Urothelium cell line (cell line): ENCODE results near the gene CARMIL3.
"Not testable (repeated sequence)": the region's sequence is repeated elsewhere in the genome, so short reads cannot be mapped to it uniquely, and the experiment has no call there.

Experiments used
- DNase-seq: peaks from one replicate; pipeline ENCODE4 v3.0.0; 2011; ENCODE audit warnings: low spot score, mixed read lengths
- FAIRE-seq: peaks from 2 replicates; lab custom pipeline; 2011; peaks lifted over from hg19 to GRCh38; lab: Jason Lieb, UNC

CARMIL3 gene

DNA sequence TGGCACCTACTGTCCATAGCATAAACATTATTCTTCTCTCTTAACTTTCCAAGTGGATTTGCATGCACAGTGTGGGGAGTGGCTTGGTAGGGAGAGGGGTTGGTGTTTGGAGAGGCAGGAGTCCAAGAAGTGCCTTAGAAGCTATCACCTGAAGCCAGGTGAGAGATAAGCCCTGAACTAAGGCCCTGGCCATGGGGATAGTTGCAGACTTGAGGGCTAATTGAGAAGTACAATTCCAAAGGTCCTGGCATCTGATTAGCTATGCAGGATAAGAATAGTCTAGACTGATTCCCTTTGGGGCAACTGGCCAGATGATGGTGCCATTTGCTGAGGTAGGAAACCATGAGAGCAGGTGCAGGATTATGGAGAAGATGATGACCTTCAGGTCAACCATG, 40.3 kb downstream of the CARMIL3 start:
- no peak for DNase-seq
- FAIRE-seq = no peak

DNA sequence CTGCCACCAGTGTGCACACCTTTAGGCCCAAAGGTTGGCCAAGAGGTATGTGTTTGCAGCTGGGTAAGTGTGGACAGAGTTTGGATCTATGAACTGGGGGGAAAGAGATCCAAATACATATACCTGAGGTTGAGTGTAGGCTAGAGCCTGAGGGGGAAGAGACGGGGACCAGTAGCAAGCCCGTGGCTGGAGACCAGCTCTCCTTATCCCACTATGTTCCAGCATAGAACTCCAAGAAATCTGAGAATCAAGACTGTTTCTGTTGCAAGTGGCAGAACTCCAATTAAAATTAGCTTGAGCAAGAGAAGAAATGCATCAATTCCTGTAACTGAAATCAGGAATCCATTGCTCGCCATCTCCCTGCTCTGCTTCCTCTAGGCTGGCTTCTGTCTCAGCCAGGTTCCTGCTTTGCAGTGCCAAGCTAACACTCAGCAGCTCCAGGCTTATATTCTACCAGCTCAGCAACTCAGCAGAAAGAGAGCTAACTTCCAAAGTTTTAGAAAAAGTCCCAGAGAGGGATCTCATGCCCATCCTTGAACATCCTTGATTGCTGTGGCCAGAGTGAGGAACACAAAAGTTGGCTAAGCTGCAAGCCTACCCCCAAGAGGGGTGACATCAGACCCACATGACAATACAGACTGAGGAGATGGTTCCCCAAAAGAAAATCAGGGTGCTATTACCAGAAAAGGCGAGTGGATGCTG, 40.8 kb downstream of the CARMIL3 start:
- FAIRE-seq = no peak
- no peak for DNase-seq

DNA sequence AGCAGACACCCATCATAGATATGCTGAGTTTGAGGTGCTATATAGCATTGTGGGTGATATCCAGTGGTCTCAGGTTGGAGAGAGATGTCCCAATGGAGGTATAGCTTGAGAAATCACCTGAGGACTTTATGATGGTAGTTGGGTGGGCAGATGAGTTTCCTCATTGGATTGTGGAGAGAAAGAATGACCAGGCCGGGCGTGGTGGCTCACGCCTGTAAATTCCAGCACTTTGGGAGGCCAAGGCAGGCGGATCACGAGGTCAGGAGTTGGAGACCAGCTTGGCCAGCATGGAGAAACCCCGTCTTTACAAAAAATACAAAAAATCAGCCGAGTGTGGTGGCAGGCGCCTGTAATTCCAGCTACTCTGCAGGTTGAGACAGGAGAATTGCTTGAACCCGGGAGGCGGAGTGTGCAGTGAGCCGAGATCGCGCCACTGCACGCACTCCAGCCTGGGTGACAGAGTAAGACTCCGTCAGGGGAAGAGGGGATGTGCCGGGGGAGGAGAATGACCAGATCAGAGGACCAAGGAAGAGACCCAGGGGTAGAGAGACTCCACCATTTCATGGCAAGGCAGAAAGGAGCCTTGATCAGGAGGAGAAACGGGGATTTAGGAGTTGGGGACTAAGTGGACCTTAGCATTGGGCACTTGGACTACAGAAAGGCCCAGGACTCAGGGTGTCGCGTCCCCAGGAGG, 41.5 kb downstream of the CARMIL3 start:
- FAIRE-seq (no peak), DNase-seq (no peak)

DNA sequence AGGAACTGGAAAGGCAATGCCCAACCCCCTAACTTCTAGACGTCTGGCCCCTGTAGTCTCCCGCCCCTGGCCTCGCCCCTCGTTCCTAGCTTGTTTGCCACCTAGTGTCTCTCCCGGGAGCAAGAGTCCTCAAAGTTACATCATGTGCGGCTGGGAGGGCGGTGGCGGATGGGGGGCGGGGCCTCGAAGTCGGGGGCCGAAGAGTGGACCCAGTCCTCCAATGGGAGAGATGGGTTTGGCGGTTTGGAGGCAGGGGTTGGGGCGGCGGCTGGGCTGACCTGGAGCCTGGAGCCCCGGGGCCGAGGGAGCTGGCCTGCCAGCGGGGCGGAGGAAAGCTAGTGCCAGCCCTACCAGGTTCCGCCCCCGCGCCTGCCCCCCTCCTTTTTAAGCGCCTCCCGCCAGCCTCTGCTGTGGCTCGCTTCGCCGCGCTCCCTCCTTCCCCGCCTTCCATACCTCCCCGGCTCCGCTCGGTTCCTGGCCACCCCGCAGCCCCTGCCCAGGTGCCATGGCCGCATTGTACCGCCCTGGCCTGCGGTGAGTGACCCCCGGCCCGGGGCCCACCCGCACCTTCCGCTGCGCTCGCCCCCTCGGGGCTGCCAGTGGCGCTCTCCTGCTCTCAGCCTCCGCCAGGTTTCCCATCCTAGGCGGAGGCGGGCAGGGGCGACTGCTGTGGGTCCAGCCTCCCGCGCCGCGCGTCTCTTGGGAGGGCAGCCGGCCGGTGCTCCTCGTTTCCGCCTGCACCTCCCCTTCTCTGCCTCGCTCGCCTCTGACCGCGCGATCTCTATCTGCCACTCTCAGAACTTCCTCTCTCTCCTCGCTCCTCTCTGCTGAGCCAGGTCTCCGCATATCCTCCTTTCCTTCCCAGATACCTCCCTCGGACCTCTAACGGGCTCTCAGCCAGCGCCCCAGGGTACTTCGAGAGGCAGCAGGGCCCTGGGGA, 42.4 kb downstream of the CARMIL3 start, which contains the start of gene PCK2:
PCK2 (plus strand) TSS at position 411 of the 940 bp plus-strand sequence; CDS start at position 506, 95 bp downstream.
- FAIRE-seq = no peak
- DNase-seq = peak; percentile 97

DNA sequence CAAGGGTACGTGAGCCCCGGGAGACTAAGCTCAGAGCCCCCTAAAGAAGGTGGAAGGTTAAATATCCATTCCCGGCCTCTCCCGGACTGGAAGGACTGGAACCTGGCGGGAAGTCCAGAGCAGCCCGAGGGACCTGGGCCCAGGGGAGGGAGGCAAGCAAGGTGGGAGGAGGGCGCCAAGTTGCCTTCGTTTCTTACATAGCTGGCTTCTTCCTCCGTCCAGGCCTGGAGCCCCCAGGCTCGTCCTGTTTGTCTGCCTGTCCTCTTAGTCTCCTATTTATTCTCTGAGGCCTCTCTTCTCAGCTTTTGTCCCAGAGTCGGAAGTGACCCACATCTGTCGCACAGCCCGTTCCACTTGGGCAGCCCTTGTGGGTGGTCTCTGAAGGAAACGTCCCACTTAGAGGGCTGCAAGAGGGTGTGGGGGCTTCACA, 43.0 kb downstream of the CARMIL3 start:
- FAIRE-seq (no peak), DNase-seq (peak; percentile 25)

GRCh38 chr14:24095271-24096068, 43.7 kb downstream of the CARMIL3 start:
- FAIRE-seq = no peak
- peak; percentile 68 for DNase-seq

GRCh38 chr14:24096545-24097181, 44.9 kb downstream of the CARMIL3 start:
- DNase-seq (no peak), FAIRE-seq (no peak)

DNA sequence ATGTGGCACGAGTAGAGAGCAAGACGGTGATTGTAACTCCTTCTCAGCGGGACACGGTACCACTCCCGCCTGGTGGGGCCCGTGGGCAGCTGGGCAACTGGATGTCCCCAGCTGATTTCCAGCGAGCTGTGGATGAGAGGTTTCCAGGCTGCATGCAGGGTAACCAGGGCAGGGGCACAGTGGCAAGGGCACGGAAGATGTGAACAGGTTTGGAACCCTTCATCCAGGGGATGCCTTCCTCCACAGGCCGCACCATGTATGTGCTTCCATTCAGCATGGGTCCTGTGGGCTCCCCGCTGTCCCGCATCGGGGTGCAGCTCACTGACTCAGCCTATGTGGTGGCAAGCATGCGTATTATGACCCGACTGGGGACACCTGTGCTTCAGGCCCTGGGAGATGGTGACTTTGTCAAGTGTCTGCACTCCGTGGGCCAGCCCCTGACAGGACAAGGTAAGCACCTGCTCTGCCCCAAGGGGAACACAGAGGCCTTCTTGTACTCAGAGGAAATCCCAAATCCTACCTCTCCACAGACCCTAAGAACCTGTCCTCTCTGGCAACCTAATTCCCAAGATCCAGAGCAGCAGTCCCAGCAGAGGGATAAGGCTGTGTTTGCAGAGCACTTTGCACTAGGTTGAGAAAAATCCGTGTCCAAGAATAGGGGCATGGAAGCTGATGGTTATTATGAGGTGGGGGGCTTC, 46.6 kb downstream of the CARMIL3 start:
- no peak for DNase-seq
- no peak for FAIRE-seq

GRCh38 chr14:24098927-24099813, 47.4 kb downstream of the CARMIL3 start:
- no peak for FAIRE-seq
- DNase-seq = no peak

DNA sequence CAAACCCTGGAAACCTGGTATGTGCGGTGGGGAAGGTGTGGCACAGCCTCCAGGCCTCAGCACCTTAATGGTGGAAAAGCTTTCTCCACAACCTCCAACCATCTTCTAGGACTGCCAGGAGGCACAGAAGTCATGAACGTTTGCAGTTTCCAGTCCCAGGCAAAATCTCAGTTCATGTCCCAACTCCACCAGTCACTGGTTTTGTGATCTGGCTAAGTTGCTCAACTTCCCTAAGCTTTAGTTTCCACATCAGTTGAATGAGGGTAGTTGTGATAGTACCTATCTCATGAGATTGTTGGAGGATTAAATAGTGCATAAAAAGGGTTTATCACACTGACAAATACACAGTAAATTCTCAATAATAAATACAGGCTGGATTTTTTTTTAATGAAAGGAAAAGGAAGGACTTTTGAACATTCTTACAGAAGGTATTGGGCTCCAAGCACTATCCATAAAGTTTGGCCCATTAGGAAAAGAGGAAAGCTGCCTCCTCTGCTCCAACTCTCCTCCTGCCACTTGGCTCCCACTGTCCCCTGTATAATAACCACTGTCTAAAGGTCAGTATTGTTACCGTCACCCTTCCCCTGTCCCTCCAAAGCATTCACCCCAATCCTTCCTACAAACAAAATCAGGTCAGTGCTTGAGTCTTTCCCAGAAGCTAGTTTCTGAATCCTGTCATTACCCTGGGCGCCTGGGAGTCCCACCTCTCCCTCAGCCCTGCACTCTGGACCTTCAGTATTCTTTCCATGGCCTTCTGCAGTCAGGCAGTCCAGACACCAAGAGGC, 48.6 kb downstream of the CARMIL3 start:
- DNase-seq = no peak
- FAIRE-seq = no peak

DNA sequence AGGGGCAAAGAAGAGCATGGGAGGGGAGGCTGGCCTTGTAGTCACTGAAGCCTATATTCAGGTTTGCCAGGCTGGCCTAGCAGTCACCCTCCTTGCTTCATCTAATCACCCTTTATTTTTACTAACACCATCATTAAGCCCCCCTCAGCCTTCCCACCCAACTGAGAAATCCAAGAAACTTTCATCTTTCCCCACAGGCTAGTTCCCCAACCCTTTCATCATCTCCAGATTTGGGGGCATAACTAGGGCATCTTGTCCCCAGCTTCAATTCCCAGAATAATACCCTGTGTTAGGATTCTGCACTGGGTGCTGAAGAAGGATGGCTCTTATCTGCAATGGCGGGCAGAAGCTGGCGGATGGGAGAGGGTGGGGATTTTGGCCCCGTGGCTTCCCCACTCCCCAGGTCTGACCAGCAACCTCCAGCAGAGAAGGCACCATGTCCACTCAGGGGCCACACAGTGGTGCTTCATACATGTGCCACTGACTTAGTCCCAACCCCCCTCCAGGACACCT, 49.2 kb downstream of the CARMIL3 start:
- DNase-seq = no peak
- FAIRE-seq = no peak

GRCh38 chr14:24102357-24103048, 50.7 kb downstream of the CARMIL3 start:
- FAIRE-seq (no peak), DNase-seq (no peak)

DNA sequence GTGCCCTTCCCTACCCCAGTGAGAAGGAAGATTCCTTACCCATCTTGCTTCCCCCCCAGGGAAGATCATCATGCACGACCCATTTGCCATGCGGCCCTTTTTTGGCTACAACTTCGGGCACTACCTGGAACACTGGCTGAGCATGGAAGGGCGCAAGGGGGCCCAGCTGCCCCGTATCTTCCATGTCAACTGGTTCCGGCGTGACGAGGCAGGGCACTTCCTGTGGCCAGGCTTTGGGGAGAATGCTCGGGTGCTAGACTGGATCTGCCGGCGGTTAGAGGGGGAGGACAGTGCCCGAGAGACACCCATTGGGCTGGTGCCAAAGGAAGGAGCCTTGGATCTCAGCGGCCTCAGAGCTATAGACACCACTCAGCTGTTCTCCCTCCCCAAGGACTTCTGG, 51.6 kb downstream of the CARMIL3 start:
- no peak for FAIRE-seq
- DNase-seq = no peak

DNA sequence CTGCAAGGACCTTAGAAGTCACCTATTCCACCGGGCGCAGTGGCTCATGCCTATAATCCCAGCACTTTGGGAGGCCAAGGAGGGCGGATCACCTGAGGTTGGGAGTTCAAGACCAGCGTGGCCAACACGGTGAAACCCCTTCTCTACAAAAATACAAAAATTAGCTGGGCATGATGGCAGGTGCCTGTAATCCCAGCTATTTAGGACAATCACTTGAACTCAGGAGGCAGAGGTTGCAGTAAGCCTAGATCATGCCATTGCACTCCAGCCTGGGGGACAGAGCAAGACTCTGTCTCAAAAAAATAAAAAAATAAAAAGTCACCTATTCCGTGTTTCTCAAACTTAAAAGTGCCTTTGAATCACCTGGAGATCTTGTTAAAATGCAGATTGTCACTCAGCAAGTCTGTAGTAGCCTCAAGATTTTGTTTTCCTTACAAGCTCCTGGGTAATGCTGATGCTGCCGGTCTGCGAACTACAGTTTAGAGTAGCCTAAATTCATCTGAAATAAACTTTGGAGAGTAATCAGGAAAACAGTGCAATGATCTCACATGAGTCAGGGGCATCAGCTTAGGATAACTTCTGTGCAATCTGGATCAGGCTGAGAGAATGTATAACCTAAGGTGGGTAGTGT, 53.9 kb downstream of the CARMIL3 start:
- DNase-seq, FAIRE-seq: not testable (repeated sequence)

GRCh38 chr14:24106672-24107271, 55.0 kb downstream of the CARMIL3 start:
- no peak for FAIRE-seq
- DNase-seq = no peak

DNA sequence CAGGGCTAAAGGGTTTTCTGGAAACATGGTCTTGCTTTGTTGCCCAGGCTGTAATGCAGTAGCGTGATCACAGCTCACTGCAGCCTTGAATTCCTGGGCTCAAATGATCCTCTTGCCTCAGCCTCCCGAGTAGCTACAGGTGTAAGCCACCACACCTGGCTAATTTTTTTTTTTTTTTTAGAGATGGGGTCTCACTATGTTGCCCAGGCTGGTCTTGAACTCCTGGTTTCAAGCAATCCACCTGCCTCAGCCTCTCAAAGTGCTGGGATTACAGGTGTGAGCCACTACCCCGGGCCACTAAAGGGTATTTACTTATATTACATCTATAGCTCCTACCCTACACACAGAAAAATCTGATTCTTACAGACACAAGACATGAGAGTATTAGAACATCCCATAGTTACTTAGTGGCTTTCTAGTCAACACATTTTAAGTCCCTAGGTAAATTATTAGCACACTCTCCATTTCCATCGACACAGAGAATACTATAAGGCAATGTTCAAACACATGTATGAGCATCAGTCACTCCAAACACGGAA, 56.6 kb downstream of the CARMIL3 start:
- FAIRE-seq (no peak), DNase-seq (no peak)
